ENCODE data around the gene SLK.

GRCh38 chr10:103954543-103954942, 12.4 kb upstream of the SLK start:
- no peak for TF ChIP-seq CTCF (IDR thresholded peaks at IDR 0.05; ENCODE audit: poor library complexity)
- TF ChIP-seq EZH2phosphoT487 (IDR thresholded peaks at IDR 0.05; ENCODE audit: low read depth, severe bottlenecking, unreplicated experiment), result no peak
- no peak for TF ChIP-seq EZH2 (IDR thresholded peaks at IDR 0.05; ENCODE audit: borderline replicate concordance)
